Body of pancreas (tissue), 4 donors: ENCODE results near the gene IFT88. TPM values are rescaled to one million over a fixed set of nuclear protein-coding genes. Genes with fewer than 3 reads are reported as not detected.

Experiments
- ATAC-seq: fragments of 150-250 bp; one replicate; pipeline ENCODE4 v1.9.1; 2016
- DNase-seq, 4 donors: peaks; one replicate each; pipeline ENCODE4 v3.0.0-alpha.2; 2019
- H3K27ac ChIP-seq, 4 donors: fragments of 200-600 bp; sonication (generic); 1 replicate in 3 of 4; 2 replicates in 1 of 4; pipeline versions ENCODE4 v1.5.1 to v1.6.1; 2016 to 2019; ENCODE audit warnings: mild to moderate bottlenecking in 1 of 4, mixed read lengths in 1 of 4, moderate library complexity in 1 of 4
- H3K27me3 ChIP-seq, 2 donors: fragments of 200-600 bp; sonication (generic); one replicate each; pipeline ENCODE4 v1.6.0; 2016; ENCODE audit warnings: mild to moderate bottlenecking in 1 of 2
- H3K36me3 ChIP-seq, 2 donors: fragments of 200-600 bp; sonication (generic); replicated peaks in 1 of 2; 2 replicates each; pipeline ENCODE4 v1.5.1; 2016; ENCODE audit warnings: low read depth in 2 of 2; ENCODE audit not compliant: insufficient read depth in 1 of 2
- H3K4me1 ChIP-seq: fragments of 200-600 bp; sonication (generic); one replicate; pipeline ENCODE4 v1.6.0; 2016
- H3K4me3 ChIP-seq, 2 donors: fragments of 200-600 bp; sonication (generic); 1 replicate in 1 of 2; 2 replicates in 1 of 2; pipeline ENCODE4 v1.5.1; 2016 to 2019
- H3K9me3 ChIP-seq, 3 donors: fragments of 200-600 bp; sonication (generic); 1 replicate in 2 of 3; 2 replicates in 1 of 3; pipeline ENCODE4 v1.5.1; 2016
- CTCF ChIP-seq, 7 experiments: fragments of 450-650 bp in 4 of 7; fragments of 200-600 bp in 3 of 7; sonication (generic) in 3 of 7; IDR thresholded peaks; one replicate each; pipeline ENCODE4 v1.5.1; 2016 to 2019; ENCODE audit warnings: antibody characterized with exemption in 7 of 7
- POLR2A ChIP-seq, 3 donors: fragments of 450-650 bp; IDR thresholded peaks; one replicate each; pipeline ENCODE4 v1.6.1; 2016; ENCODE audit warnings: antibody characterized with exemption in 3 of 3, mild to moderate bottlenecking in 2 of 3
- WGBS, 2 donors: methylation state at CpG; one replicate each; pipeline ENCODE4 v1.1.5; 2017; 5-methylcytosine and 5-hydroxymethylcytosine counted together
- intact Hi-C: fragments of 100-400 bp; cut with DNase I; formaldehyde crosslinking; loops from one replicate; pipeline ENCODE4 v1.15.1; 2023
- total RNA-seq, 2 donors: library from RNA; depleted of rRNA; stranded (reverse); fragments of >200 nt; gene quantifications; one replicate each; pipeline ENCODE4 v1.1.0, GENCODE V29; 2016

The IFT88 gene
- total RNA-seq, 2 donors from 2014 or later: 9.6 to 16.5 TPM

GRCh38 chr13:20709782-20710181 lies 142.8 kb downstream of the IFT88 start:
- Histone ChIP-seq H3K27ac (no peak overlapping the region), H3K27me3 (no peaks in the 10 kb centered on the region), H3K36me3 (no peaks in the 10 kb centered on the region), H3K4me1 (peaks cover 14% of the 10 kb centered on the region), H3K9me3 (no peaks in the 10 kb centered on the region), H3K4me3 (no peak overlapping the region)
- TF ChIP-seq POLR2A (IDR thresholded peaks at IDR 0.05): no peak
- no peak for TF ChIP-seq CTCF (IDR thresholded peaks at IDR 0.05)
- ATAC-seq: no peak
- intact Hi-C loops: loop anchor here (5.0 to 10.0 kb wide), 2 partner anchors 115 to 213 kb away; no protein-coding TSS in a partner anchor
- DNase-seq: no peak
- WGBS, 2 donors: 50 to 53% methylated on average over 4 of the region's 4 CpGs

- TF ChIP-seq CTCF (IDR thresholded peaks at IDR 0.05) (no peak), POLR2A (IDR thresholded peaks at IDR 0.05) (no peak)
- Histone ChIP-seq H3K9me3 (no peaks in the 10 kb centered on the region), H3K4me1 (peaks cover 14% of the 10 kb centered on the region), H3K27me3 (no peaks in the 10 kb centered on the region), H3K27ac (no peak overlapping the region), H3K4me3 (no peak overlapping the region), H3K36me3 (no peaks in the 10 kb centered on the region)
- intact Hi-C loops: loop anchor here (10.0 kb wide), 1 partner anchor 113 kb away; no protein-coding TSS in a partner anchor
- ATAC-seq (no peak), DNase-seq (no peak)
- WGBS, 2 donors: 76 to 80% methylated on average over 13 of the region's 13 CpGs
These were observed 144.5 kb downstream of the IFT88 start for GRCh38 chr13:20711301-20712044.

- no peak for ATAC-seq
- Histone ChIP-seq H3K36me3 (no peaks in the 10 kb centered on the region), H3K27ac (no peak overlapping the region), H3K4me1 (peaks cover 14% of the 10 kb centered on the region), H3K27me3 (no peaks in the 10 kb centered on the region), H3K9me3 (no peaks in the 10 kb centered on the region), H3K4me3 (no peak overlapping the region)
- TF ChIP-seq CTCF (IDR thresholded peaks at IDR 0.05) (no peak), POLR2A (IDR thresholded peaks at IDR 0.05) (no peak)
- no peak for DNase-seq
- intact Hi-C loops: loop anchor here (10.0 kb wide), 1 partner anchor 112 kb away; no protein-coding TSS in a partner anchor
- 11 to 29% methylated on average over 11 of the region's 11 CpGs for WGBS, 2 donors
These were observed 146.0 kb downstream of the IFT88 start for GRCh38 chr13:20713014-20713376.

- no peaks in the 10 kb centered on the region for H3K9me3 ChIP-seq
- no peak overlapping the region for H3K27ac ChIP-seq
- TF ChIP-seq POLR2A (IDR thresholded peaks at IDR 0.05): no peak
- no peak for TF ChIP-seq CTCF (IDR thresholded peaks at IDR 0.05)
- DNase-seq (no peak), ATAC-seq (no peak)
- H3K4me1 ChIP-seq: peaks cover 14% of the 10 kb centered on the region
- 59 to 62% methylated on average over 7 to 11 of the region's 11 CpGs for WGBS, 2 donors
- H3K27me3 ChIP-seq: no peaks in the 10 kb centered on the region
- H3K4me3 ChIP-seq: no peak overlapping the region
- intact Hi-C loops: loop anchor here (10.0 kb wide), 1 partner anchor 111 kb away; no protein-coding TSS in a partner anchor
- H3K36me3 ChIP-seq: no peaks in the 10 kb centered on the region
These were observed 146.8 kb downstream of the IFT88 start for GRCh38 chr13:20713751-20714150.
